Thyroid gland (tissue), 4 donors: Measurements from ENCODE around the gene CCDC158.

Experiments
- POLR2A ChIP-seq, 2 donors: fragments of 450-650 bp; IDR thresholded peaks; one replicate each; pipeline ENCODE4 v1.6.1; 2017; ENCODE audit warnings: antibody characterized with exemption in 2 of 2, mild to moderate bottlenecking in 2 of 2, moderate library complexity in 1 of 2
- TF ChIP-seq, protein P1 (sequence below), 6 experiments: fragments of 200-600 bp in 3 of 6; fragments of 450-650 bp in 3 of 6; sonication (generic) in 3 of 6; IDR thresholded peaks; one replicate each; pipeline ENCODE4 v1.5.1; 2016 to 2019; ENCODE audit warnings: antibody characterized with exemption in 6 of 6, mild to moderate bottlenecking in 2 of 6, inconsistent platforms in 1 of 6, moderate library complexity in 1 of 6

DNA sequence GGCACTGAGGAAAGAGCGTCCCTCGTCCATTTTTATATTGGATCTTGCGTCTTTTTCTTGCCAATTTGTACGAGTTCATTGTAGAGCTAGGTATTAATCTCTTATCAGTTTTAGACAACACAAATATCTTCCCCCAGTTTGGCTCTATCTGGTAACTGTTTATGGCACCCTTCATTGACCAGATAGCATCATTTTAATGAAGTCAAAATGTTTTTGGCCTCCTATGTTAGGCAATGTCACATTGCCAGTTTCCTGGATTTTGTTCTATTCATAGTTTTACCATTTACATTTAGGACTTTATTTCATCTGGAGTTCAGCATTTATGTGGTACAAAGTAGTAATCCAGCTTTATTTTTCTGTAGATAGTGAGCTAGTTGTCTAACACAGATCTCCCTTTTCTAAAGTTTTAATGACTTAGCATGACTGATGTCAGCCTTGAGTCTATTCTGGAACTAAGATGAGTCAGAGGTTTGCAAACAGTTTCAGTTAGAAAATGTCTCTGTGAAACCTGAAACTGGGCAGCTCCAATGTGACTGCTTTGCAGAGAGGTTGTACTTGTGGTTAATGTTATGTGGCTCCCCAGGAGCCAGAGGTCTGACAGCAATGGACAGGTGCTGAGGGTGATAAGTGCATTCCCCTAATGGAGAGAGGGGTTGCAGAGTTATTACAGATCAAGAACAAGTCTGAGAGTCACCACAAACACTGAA is 119.7 kb downstream of the CCDC158 start:
- TF ChIP-seq, protein P1, sequence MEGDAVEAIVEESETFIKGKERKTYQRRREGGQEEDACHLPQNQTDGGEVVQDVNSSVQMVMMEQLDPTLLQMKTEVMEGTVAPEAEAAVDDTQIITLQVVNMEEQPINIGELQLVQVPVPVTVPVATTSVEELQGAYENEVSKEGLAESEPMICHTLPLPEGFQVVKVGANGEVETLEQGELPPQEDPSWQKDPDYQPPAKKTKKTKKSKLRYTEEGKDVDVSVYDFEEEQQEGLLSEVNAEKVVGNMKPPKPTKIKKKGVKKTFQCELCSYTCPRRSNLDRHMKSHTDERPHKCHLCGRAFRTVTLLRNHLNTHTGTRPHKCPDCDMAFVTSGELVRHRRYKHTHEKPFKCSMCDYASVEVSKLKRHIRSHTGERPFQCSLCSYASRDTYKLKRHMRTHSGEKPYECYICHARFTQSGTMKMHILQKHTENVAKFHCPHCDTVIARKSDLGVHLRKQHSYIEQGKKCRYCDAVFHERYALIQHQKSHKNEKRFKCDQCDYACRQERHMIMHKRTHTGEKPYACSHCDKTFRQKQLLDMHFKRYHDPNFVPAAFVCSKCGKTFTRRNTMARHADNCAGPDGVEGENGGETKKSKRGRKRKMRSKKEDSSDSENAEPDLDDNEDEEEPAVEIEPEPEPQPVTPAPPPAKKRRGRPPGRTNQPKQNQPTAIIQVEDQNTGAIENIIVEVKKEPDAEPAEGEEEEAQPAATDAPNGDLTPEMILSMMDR (IDR thresholded peaks at IDR 0.05): no peak
- TF ChIP-seq POLR2A (IDR thresholded peaks at IDR 0.05): no peak
